Fibroblast of lung (primary cell): Measurements from ENCODE around the gene NTRK2.

Source experiments
- CTCF ChIP-seq, 2 donors: IDR thresholded peaks in 1 of 2; conservative IDR thresholded peaks in 1 of 2; 1 replicate in 1 of 2; 2 replicates in 1 of 2; pipeline ENCODE4 v1.5.1; 2011 to 2012; ENCODE audit warnings: low read length in 2 of 2, control low read depth in 1 of 2, inconsistent platforms in 1 of 2, low read depth in 1 of 2, mild to moderate bottlenecking in 1 of 2
- EZH2 ChIP-seq: IDR thresholded peaks from 2 replicates; pipeline ENCODE4 v1.5.1; 2012; ENCODE audit warnings: low read length, control low read depth, mild to moderate bottlenecking; ENCODE audit errors: missing control alignments

GRCh38 chr9:84818791-84819190 is 149.3 kb downstream of the NTRK2 start:
- TF ChIP-seq CTCF (conservative IDR thresholded peaks at IDR 0.05 in 1 of 2, IDR thresholded peaks at IDR 0.05 in 1 of 2; ENCODE audit: low read depth in 1 of 2, low read length in 2 of 2) (no peak), EZH2 (no peak)
